ENCODE measurements around the gene CCNL2.

Gene CCNL2

DNA sequence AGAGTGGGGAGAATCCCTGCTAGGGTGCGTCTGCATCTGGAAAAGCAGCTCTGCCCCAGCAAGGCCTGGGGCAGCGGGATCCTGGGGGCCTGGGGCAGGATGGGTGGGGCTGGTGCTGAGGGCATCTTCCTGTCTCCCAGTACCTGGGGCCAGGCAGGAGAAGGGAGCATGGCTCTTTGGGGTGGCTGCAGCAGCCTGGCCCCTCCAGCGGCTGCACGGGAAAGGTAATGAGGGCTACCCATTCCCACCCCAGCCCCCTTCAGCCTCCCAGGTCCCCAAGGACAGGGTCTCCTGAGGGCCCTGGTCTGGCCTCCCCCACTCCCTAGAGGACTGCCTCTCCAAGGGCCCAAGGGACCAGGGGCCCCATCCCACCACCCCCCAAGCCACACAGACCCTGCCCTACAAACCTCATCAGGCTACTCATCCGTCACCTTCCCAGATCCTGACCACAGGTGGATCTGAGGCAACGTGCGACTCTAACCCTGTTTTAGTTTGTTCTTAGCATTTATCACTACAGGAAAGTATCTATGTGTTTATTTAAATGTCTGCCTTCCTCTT, 22.9 kb upstream of the CCNL2 start:
- Histone ChIP-seq H2AFZ (ENCODE audit: low read depth, low read length) (no peak overlapping the region), H2BK5ac (ENCODE audit: low read depth, low read length, poor library complexity, severe bottlenecking) (no peak overlapping the region), H3K4me2 (ENCODE audit: low read length, poor library complexity, severe bottlenecking) (no peak overlapping the region), H3K4me1 (ENCODE audit: control insufficient read depth, insufficient read depth, low read depth, low read length) (peaks cover 30% of the 10 kb centered on the region), H3K36me3 (ENCODE audit: control insufficient read depth in 1 of 2, insufficient read depth in 2 of 2, low read depth in 1 of 2, low read length in 2 of 2) (no peaks in the 10 kb centered on the region), H4K91ac (ENCODE audit: low read length) (no peak overlapping the region), H3K23ac (ENCODE audit: low read length in 2 of 2) (no peak overlapping the region), H3K14ac (ENCODE audit: low read length in 2 of 2) (no peak overlapping the region), H2BK15ac (ENCODE audit: low read depth, poor library complexity, severe bottlenecking) (no peak overlapping the region), H3K27me3 (ENCODE audit: control insufficient read depth in 1 of 2, insufficient read depth in 1 of 2, low read length in 2 of 2) (peaks cover 4 to 5% of the 10 kb centered on the region in 2 experiments), H3K27ac (ENCODE audit: low read length, poor library complexity, severe bottlenecking) (no peak overlapping the region), H3K79me1 (replicated peaks; ENCODE audit: low read length, poor library complexity, severe bottlenecking) (no peaks in the 10 kb centered on the region), H3K9ac (ENCODE audit: low read length) (no peak overlapping the region), H3K9me3 (ENCODE audit: control insufficient read depth, low read length) (no peaks in the 10 kb centered on the region), H3K18ac (ENCODE audit: low read depth in 1 of 2, low read length in 2 of 2) (no peak overlapping the region), H4K8ac (ENCODE audit: low read length) (no peak overlapping the region), H2BK12ac (ENCODE audit: low read length in 2 of 2) (no peak overlapping the region), H2AK5ac (ENCODE audit: low read length, severe bottlenecking) (no peak overlapping the region), H3K4me3 (ENCODE audit: insufficient read depth in 1 of 2, low read depth in 1 of 2, low read length in 2 of 2) (no peak overlapping the region), H2BK120ac (ENCODE audit: low read depth, low read length) (no peak overlapping the region), H3K4ac (ENCODE audit: low read depth in 1 of 2, low read length in 2 of 2) (no peak overlapping the region)
- WGBS, result 94% methylated on average over 4 of the region's 7 CpGs
- DNase-seq, result no peak

DNA sequence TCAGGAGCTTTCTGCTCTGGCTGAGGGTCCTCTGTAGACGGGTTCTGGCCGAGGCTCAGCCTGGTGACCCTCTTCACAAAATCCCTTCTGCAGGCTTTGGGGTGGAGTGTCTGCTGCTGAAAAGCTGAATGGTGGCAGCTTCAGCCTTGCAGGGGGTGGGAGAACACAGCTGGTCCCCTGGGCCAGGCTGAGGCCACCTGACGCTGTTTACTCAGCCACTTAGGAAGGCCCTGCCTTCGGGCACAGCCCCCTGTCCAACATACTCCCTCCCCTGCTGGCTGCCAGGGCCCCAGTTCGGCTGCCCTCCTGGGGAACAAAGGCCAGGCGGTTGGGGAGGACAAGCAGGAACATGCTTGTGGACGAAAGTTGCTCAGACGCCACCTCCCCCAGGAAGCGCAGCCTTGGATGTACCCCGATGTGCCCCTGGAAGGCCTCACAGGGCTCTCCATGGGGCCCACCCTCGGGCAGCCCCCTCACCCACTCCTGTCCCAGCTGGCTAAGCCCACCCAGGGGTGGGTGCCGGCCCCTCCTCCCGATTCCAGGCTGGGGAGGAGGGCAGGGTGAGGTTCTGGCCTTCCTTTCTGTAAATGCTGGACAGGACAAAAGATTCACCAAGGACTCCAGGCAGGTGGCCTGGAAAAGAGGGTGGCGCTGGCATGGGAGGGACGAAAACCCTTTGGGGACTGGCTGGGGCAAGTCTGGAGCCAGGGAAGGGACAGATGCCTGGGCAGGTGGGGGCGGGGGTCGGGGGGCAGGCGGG, 22.2 kb upstream of the CCNL2 start, which contains the start of gene ANKRD65:
Gene ANKRD65, minus strand, starts transcription at position 130 of the 760 bp plus-strand sequence. CDS start 271 bp downstream, outside the sequence.
- WGBS, result 89% methylated on average over 18 of the region's 18 CpGs
- H3K4me1 ChIP-seq (ENCODE audit: control insufficient read depth, insufficient read depth, low read depth, low read length), result peaks cover 28% of the 10 kb centered on the region
- DNase-seq, result no peak

DNA sequence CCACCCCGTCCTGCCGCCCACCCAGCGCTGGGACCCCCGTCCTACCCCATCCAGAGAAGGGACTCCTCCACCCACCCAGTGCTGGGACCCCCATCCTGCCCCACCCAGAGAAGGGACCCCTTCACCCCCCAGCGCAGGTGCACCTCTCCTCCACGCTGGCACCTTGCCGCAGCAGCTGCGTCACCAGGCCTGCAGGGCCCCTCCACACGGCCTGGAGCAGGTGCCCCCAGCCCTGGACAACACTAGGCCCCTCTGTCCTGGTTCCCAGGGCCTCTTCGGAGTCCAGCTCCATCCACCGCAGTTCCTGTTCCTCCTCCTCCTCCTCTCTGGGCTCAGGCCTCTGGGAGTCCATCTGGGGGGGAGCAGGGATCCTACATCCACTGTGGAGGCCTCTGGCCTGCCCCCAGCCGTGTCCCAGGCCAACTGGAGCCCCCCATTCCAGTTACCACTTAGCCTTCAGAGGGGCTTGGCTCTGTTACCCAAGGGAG, 21.6 kb upstream of the CCNL2 start:
- Histone ChIP-seq H4K8ac (ENCODE audit: low read length) (peak overlapping the region; percentile 75), H2BK12ac (ENCODE audit: low read length in 2 of 2) (peak overlapping the region in 1 of 2 experiments; percentile 67), H2AFZ (ENCODE audit: low read depth, low read length) (no peak overlapping the region), H3K4ac (ENCODE audit: low read depth in 1 of 2, low read length in 2 of 2) (no peak overlapping the region), H4K91ac (ENCODE audit: low read length) (peak overlapping the region; percentile 61), H2BK120ac (ENCODE audit: low read depth, low read length) (peak overlapping the region; percentile 34), H3K9me3 (ENCODE audit: control insufficient read depth, low read length) (no peaks in the 10 kb centered on the region), H3K27ac (ENCODE audit: low read length, poor library complexity, severe bottlenecking) (no peak overlapping the region), H2AK5ac (ENCODE audit: low read length, severe bottlenecking) (no peak overlapping the region), H3K18ac (ENCODE audit: low read depth in 1 of 2, low read length in 2 of 2) (peak overlapping the region in 1 of 2 experiments; percentile 21), H3K23ac (ENCODE audit: low read length in 2 of 2) (no peak overlapping the region), H3K4me1 (ENCODE audit: control insufficient read depth, insufficient read depth, low read depth, low read length) (peaks cover 25% of the 10 kb centered on the region), H3K4me2 (ENCODE audit: low read length, poor library complexity, severe bottlenecking) (no peak overlapping the region), H3K36me3 (ENCODE audit: control insufficient read depth in 1 of 2, insufficient read depth in 2 of 2, low read depth in 1 of 2, low read length in 2 of 2) (no peaks in the 10 kb centered on the region), H2BK5ac (ENCODE audit: low read depth, low read length, poor library complexity, severe bottlenecking) (no peak overlapping the region), H3K9ac (ENCODE audit: low read length) (no peak overlapping the region), H3K14ac (ENCODE audit: low read length in 2 of 2) (no peak overlapping the region), H2BK15ac (ENCODE audit: low read depth, poor library complexity, severe bottlenecking) (no peak overlapping the region), H3K27me3 (ENCODE audit: control insufficient read depth in 1 of 2, insufficient read depth in 1 of 2, low read length in 2 of 2) (peaks cover 0 to 4% of the 10 kb centered on the region in 2 experiments), H3K4me3 (ENCODE audit: insufficient read depth in 1 of 2, low read depth in 1 of 2, low read length in 2 of 2) (no peak overlapping the region), H3K79me1 (replicated peaks; ENCODE audit: low read length, poor library complexity, severe bottlenecking) (no peaks in the 10 kb centered on the region)
- 85% methylated on average over 11 of the region's 12 CpGs for WGBS
- DNase-seq, result no peak

More for the DNA sequence above, 22.2 kb upstream of the CCNL2 start, which contains the start of gene ANKRD65:
- Histone ChIP-seq H3K23ac (ENCODE audit: low read length in 2 of 2) (no peak within 1 kb of the TSS), H3K9ac (ENCODE audit: low read length) (no peak within 1 kb of the TSS), H3K4ac (ENCODE audit: low read depth in 1 of 2, low read length in 2 of 2) (peak within 1 kb of the TSS; percentile 11 to 98), H2AK5ac (ENCODE audit: low read length, severe bottlenecking) (peak within 1 kb of the TSS; percentile 53), H2BK15ac (ENCODE audit: low read depth, poor library complexity, severe bottlenecking) (peak within 1 kb of the TSS; percentile 69), H3K9me3 (ENCODE audit: control insufficient read depth, low read length) (no peaks in the 10 kb centered on the region), H3K79me1 (replicated peaks; ENCODE audit: low read length, poor library complexity, severe bottlenecking) (no peaks in the 10 kb centered on the region), H2BK12ac (ENCODE audit: low read length in 2 of 2) (peak within 1 kb of the TSS in 1 of 2 experiments; percentile 67), H3K14ac (ENCODE audit: low read length in 2 of 2) (no peak within 1 kb of the TSS), H3K27ac (ENCODE audit: low read length, poor library complexity, severe bottlenecking) (no peak within 1 kb of the TSS), H3K18ac (ENCODE audit: low read depth in 1 of 2, low read length in 2 of 2) (peak within 1 kb of the TSS; percentile 54 to 85), H3K4me3 (ENCODE audit: insufficient read depth in 1 of 2, low read depth in 1 of 2, low read length in 2 of 2) (no peak within 1 kb of the TSS), H4K91ac (ENCODE audit: low read length) (peak within 1 kb of the TSS; percentile 80), H2BK5ac (ENCODE audit: low read depth, low read length, poor library complexity, severe bottlenecking) (no peak within 1 kb of the TSS), H2BK120ac (ENCODE audit: low read depth, low read length) (peak within 1 kb of the TSS; percentile 34), H3K27me3 (ENCODE audit: control insufficient read depth in 1 of 2, insufficient read depth in 1 of 2, low read length in 2 of 2) (peaks cover 4 to 5% of the 10 kb centered on the region in 2 experiments), H3K4me2 (ENCODE audit: low read length, poor library complexity, severe bottlenecking) (no peak within 1 kb of the TSS), H4K8ac (ENCODE audit: low read length) (peak within 1 kb of the TSS; percentile 98), H3K36me3 (ENCODE audit: control insufficient read depth in 1 of 2, insufficient read depth in 2 of 2, low read depth in 1 of 2, low read length in 2 of 2) (no peaks in the 10 kb centered on the region), H2AFZ (ENCODE audit: low read depth, low read length) (peak within 1 kb of the TSS; percentile 89)

All from mesenchymal stem cell (in vitro differentiated cells and primary cell).